ENCODE data around the gene TP53TG3D. TPM values are rescaled to one million over a fixed set of nuclear protein-coding genes. Genes with fewer than 3 reads are reported as not detected.
"Not testable (repeated sequence)": the region's sequence is repeated elsewhere in the genome, so short reads cannot be mapped to it uniquely, and the experiment has no call there.

Gene TP53TG3D
- not detected for polyA plus RNA-seq (2013, experiment 1 of 2; ENCODE audit: insufficient read length)
- polyA plus RNA-seq (2013, experiment 2 of 2; ENCODE audit: insufficient read length) = not detected

GRCh38 chr16:32252986-32253385 lies at the start of gene TP53TG3D:
TP53TG3D (plus strand) TSS chr16:32253286; CDS start chr16:32253354, 68 bp downstream.
- not testable (repeated sequence) for DNase-seq

- not testable (repeated sequence) for DNase-seq
Observed at GRCh38 chr16:32253507-32253906, 421 bp downstream of the TP53TG3D start.

GRCh38 chr16:32261526-32261925 lies 8.4 kb downstream of the TP53TG3D start:
- not testable (repeated sequence) for DNase-seq

- not testable (repeated sequence) for DNase-seq
Observed at GRCh38 chr16:32263552-32263951, 10.5 kb downstream of the TP53TG3D start.

GRCh38 chr16:32281910-32282309 lies 28.8 kb downstream of the TP53TG3D start:
- not testable (repeated sequence) for DNase-seq

- DNase-seq = not testable (repeated sequence)
Observed at GRCh38 chr16:32283024-32283423, 29.9 kb downstream of the TP53TG3D start.

GRCh38 chr16:32283917-32284495 lies 30.9 kb downstream of the TP53TG3D start:
- DNase-seq = not testable (repeated sequence)

GRCh38 chr16:32284800-32285796 lies 32.0 kb downstream of the TP53TG3D start:
- DNase-seq = not testable (repeated sequence)

GRCh38 chr16:32286193-32286592 lies 33.1 kb downstream of the TP53TG3D start:
- not testable (repeated sequence) for DNase-seq

- DNase-seq = not testable (repeated sequence)
Observed at GRCh38 chr16:32287743-32288142, 34.7 kb downstream of the TP53TG3D start.

- DNase-seq = not testable (repeated sequence)
Observed at GRCh38 chr16:32289197-32289596, 36.1 kb downstream of the TP53TG3D start.

- not testable (repeated sequence) for DNase-seq
Observed at GRCh38 chr16:32302776-32303175, 49.7 kb downstream of the TP53TG3D start.

Measured in fibroblast of skin of back (primary cell).